Choroid plexus epithelial cell (primary cell): ENCODE data around the gene GPR180.
"Not testable (repeated sequence)": the region's sequence is repeated elsewhere in the genome, so short reads cannot be mapped to it uniquely, and the experiment has no call there.

Source experiments
- DNase-seq: peaks from one replicate; pipeline ENCODE4 v3.0.0-alpha.2; 2010; ENCODE audit warnings: low read depth
- H3K4me3 ChIP-seq: 2 replicates; pipeline ENCODE4 v1.5.1; 2011; ENCODE audit warnings: low read depth, mild to moderate bottlenecking, control low read depth, low read length, moderate library complexity
- TF ChIP-seq, protein P1 (sequence below): conservative IDR thresholded peaks from 2 replicates; pipeline ENCODE4 v1.5.1; 2011; ENCODE audit warnings: low read depth, mild to moderate bottlenecking, control low read depth, inconsistent platforms, low read length, moderate library complexity

The GPR180 gene

DNA sequence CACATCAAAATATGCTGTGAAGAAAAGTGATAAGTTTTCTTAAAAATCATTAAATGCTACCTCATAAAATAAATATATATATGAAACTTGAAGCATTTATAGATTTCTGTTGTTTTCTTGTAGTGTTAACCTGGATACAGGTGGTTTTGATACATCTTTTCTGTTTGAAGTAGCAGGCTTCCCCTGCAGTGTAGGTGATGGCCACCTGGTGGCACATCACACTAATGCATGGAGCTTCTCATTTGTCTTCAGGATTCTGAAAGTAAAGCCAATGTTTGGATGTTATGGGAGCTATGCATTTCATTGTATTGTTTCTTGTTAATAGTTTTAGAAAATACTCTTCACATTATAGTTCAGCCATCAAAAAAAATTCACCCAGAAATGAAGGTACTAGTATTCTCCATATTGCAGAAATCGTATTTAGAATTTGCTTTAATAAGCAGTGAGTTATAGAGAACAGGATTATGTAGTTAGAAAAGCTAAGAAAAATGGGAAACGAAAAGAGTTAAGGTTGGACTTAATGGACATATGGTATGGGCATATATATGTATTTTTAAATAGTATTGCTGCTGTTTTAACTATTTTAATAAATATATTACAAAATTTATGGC is 18.7 kb downstream of the GPR180 start:
- peak; percentile 72 for DNase-seq
- TF ChIP-seq, protein P1, sequence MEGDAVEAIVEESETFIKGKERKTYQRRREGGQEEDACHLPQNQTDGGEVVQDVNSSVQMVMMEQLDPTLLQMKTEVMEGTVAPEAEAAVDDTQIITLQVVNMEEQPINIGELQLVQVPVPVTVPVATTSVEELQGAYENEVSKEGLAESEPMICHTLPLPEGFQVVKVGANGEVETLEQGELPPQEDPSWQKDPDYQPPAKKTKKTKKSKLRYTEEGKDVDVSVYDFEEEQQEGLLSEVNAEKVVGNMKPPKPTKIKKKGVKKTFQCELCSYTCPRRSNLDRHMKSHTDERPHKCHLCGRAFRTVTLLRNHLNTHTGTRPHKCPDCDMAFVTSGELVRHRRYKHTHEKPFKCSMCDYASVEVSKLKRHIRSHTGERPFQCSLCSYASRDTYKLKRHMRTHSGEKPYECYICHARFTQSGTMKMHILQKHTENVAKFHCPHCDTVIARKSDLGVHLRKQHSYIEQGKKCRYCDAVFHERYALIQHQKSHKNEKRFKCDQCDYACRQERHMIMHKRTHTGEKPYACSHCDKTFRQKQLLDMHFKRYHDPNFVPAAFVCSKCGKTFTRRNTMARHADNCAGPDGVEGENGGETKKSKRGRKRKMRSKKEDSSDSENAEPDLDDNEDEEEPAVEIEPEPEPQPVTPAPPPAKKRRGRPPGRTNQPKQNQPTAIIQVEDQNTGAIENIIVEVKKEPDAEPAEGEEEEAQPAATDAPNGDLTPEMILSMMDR: peak; percentile 85
- H3K4me3 ChIP-seq: no peak overlapping the region

DNA sequence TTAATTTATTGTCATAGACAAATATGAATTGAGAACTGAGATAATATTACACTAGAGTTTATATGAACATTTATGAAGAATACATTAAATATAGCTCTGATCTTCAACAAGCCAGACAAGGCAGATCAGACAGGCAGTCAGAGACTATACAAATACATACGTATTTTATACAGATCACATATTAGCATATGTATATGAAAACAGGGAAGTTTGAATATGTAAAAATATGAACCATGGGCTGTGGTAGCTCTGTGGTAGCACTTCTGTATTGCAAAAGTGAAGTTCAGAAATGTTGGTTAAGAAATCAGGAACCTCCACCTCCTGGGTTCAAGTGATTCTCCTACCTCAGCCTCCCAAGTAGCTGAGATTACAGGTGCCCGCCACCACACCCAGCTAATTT is 20.7 kb downstream of the GPR180 start:
- H3K4me3 ChIP-seq: no peak overlapping the region
- DNase-seq: no peak
- TF ChIP-seq, protein P1: no peak

DNA sequence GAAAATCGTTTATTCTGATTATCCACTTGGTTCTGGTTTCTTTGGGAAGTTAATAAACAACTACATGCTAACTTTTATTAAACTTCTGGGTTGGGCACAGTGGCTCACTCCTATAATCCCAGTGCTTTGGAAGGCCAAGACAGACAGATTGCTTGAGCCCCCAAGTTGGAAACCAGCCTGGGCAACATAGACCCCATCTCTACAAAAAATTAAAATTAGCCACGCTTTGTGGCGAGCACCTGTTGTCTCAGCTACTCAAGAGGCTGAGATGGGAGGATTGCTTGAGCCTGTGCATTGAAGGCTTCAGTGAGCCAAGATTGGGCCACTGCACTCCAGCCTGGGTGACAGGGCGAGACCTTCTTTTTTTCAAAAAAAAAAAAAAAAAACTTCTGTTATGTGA is 21.7 kb downstream of the GPR180 start:
- TF ChIP-seq, protein P1: no peak
- no peak overlapping the region for H3K4me3 ChIP-seq
- no peak for DNase-seq

DNA sequence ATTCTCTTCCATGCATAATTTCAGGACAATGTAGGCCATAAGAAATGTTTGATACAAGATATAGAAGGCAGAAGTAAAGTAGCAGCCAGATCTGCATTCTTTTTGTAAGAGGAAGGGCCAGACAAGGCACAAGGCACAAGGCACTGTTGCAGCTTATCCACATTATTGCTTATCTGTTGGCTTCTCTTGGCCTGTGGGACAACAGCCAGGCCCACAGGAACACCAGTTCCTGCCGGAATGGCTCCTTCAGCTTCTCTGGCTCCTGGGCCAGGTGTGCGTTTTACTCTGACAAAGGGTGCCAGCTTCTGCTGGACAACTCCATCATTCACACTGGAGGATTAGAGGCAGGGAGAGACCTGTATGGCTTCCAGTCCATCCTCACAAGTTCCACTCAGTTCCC is 29.2 kb downstream of the GPR180 start:
- TF ChIP-seq, protein P1: no peak
- DNase-seq: no peak

DNA sequence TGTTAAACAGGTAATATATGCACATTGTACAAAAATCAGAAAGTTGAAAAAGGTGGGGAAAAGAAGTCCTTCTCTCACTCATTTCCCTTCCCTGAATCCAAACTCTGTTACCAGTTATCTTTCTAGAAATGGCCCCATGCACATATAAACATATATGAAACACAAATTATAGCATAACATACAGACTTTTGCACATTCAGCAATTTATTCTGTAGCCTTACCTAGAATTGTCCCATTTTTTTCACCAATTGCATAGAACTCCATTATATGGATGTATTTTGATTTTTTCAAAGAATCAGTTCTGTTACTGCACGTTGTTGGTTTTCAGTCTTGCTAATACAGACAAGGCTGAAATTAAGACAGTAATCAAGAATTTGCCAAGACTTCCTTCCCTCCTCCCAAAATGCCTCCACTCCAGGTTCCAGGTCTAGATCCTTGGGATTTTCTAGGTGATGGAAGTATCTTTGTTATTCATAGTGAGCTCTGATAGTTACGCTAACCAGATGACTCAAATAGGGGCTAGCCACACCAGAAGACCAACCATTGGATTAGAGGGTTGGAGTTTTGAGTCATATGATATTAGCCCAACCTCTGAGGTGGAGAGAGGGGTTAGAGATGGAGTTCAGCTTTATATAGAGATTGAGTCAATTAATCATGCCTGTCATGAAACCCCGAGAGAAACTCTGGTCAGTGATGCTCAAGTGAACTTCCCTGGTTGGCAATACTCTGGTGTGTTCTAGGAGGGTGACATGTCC is 30.7 kb downstream of the GPR180 start:
- no peak for DNase-seq
- no peak overlapping the region for H3K4me3 ChIP-seq
- TF ChIP-seq, protein P1: no peak

More for the DNA sequence above, 29.2 kb downstream of the GPR180 start:
- no peak overlapping the region for H3K4me3 ChIP-seq

DNA sequence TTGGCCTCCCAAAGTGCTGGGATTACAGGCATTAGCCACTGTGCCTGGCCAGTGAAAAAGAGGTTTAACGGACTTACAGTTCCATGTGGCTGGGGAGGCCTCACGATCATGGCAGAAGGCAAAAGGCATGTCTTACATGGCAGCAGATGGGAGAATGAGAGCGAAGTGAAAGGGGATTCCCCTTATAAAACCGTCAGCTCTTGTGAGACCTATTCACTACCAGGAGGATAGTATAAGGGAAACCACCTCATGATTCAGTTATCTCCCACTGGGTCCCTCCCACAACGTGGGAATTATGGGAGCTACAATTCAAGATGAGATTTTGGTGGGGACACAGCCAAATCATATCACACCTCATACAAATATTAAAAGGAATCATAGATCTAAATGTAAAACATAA is 34.4 kb downstream of the GPR180 start:
- H3K4me3 ChIP-seq: not testable (repeated sequence)
- peak; percentile 28 for DNase-seq

DNA sequence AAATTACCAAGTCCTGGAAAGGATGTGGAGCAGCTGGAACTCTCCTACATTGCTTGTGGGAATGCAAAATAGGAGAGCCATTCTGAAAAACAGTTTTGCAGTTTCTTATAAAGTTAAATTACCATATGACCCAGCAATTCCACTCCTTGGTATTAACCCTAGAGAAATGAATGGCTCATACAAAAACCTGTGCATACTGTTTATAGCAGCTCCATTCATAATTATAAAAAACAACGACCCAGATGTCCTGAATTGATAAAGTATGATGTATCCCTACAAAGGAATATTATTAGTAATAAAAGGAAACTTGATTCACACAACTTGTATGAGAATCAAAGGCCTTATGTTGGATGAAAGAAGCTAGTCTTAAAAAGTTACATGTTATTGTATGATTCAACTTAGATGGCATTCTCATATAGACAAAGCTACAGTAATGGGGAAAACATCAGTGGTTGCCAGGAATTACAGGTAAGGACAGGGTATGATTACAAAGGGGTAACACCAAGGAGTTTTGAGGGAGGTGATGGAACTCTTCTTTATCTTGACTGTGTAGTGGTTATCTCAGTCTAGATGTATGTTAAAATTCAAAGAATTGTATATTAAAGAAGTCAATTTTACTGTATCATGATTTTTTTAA is 35.4 kb downstream of the GPR180 start:
- H3K4me3 ChIP-seq: no peak overlapping the region
- TF ChIP-seq, protein P1: no peak
- DNase-seq: no peak

DNA sequence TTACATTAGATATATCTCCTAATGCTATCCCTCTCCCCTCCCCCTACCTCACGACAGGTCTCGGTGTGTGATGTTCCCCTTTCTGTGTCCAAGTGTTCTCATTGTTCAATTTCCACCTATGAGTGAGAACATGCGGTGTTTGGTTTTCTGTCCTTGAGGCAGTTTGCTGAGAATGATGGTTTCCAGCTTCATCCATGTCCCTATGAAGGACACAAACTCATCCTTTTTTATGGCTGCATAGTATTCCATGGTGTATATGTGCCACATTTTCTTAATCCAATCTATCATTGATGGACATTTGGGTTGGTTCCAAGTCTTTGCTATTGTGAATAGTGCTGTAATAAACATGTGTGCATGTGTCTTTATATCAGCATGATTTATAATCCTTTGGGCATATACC is 36.0 kb downstream of the GPR180 start:
- DNase-seq, H3K4me3 ChIP-seq: not testable (repeated sequence)
